Stomach smooth muscle (tissue), 2 donors: Measurements from ENCODE around the gene DNAI7.

Experiments
- H3K27ac ChIP-seq: one replicate; pipeline ENCODE4 v1.7.0; 2013; ENCODE audit warnings: mild to moderate bottlenecking, low read length, inconsistent platforms
- H3K27me3 ChIP-seq, 2 donors: one replicate each; pipeline ENCODE4 v1.7.0; 2013; ENCODE audit warnings: low read length in 2 of 2; ENCODE audit not compliant: insufficient read depth in 2 of 2, control insufficient read depth in 1 of 2
- H3K36me3 ChIP-seq, 2 donors: one replicate each; pipeline ENCODE4 v1.7.0; 2013; ENCODE audit warnings: low read length in 2 of 2; ENCODE audit not compliant: control insufficient read depth in 2 of 2, insufficient read depth in 2 of 2
- H3K4me1 ChIP-seq: one replicate; pipeline ENCODE4 v1.7.0; 2013; ENCODE audit warnings: low read length; ENCODE audit not compliant: control insufficient read depth, insufficient read depth
- H3K4me3 ChIP-seq, 2 donors: one replicate each; pipeline ENCODE4 v1.7.0; 2013; ENCODE audit warnings: low read length in 2 of 2
- H3K9ac ChIP-seq, 2 donors: one replicate each; pipeline ENCODE4 v1.7.0; 2013; ENCODE audit warnings: low read length in 2 of 2, mild to moderate bottlenecking in 1 of 2
- H3K9me3 ChIP-seq, 2 donors: one replicate each; pipeline ENCODE4 v1.7.0; 2013; ENCODE audit warnings: low read length in 2 of 2; ENCODE audit not compliant: control insufficient read depth in 2 of 2
- donor health status: healthy.
- donor health status: Pancreatic carcinoma.

The DNAI7 gene

GRCh38 chr12:25202137-25202536 lies 7.2 kb upstream of the DNAI7 start:
- Histone ChIP-seq H3K36me3 (peaks cover 2 to 19% of the 10 kb centered on the region in 2 donors), H3K27me3 (no peaks in the 10 kb centered on the region), H3K4me3 (no peak overlapping the region), H3K9me3 (no peaks in the 10 kb centered on the region), H3K9ac (no peak overlapping the region), H3K4me1 (no peaks in the 10 kb centered on the region), H3K27ac (no peak overlapping the region)

- Histone ChIP-seq H3K27ac (no peak overlapping the region), H3K36me3 (peaks cover 4 to 8% of the 10 kb centered on the region in 2 donors), H3K4me3 (no peak overlapping the region), H3K4me1 (peaks cover 5% of the 10 kb centered on the region), H3K9ac (no peak overlapping the region), H3K9me3 (no peaks in the 10 kb centered on the region), H3K27me3 (no peaks in the 10 kb centered on the region)
Observed at GRCh38 chr12:25200703-25201102, 5.7 kb upstream of the DNAI7 start.

GRCh38 chr12:25197608-25198007 lies 2.6 kb upstream of the DNAI7 start:
- H3K4me1 ChIP-seq, result peaks cover 9% of the 10 kb centered on the region
- H3K27ac ChIP-seq, result no peak overlapping the region
- H3K9ac ChIP-seq, result no peak overlapping the region
- no peaks in the 10 kb centered on the region for H3K27me3 ChIP-seq
- H3K4me3 ChIP-seq, result no peak overlapping the region
- no peaks in the 10 kb centered on the region for H3K9me3 ChIP-seq
- peaks cover 2 to 3% of the 10 kb centered on the region in 2 donors for H3K36me3 ChIP-seq

- Histone ChIP-seq H3K9ac (peak overlapping the region; percentile 71 to 97), H3K36me3 (peaks cover 0 to 2% of the 10 kb centered on the region in 2 donors), H3K9me3 (no peaks in the 10 kb centered on the region), H3K27ac (peak overlapping the region; percentile 95), H3K27me3 (no peaks in the 10 kb centered on the region), H3K4me1 (peaks cover 9% of the 10 kb centered on the region), H3K4me3 (peak overlapping the region; percentile 91 to 96)
Observed at GRCh38 chr12:25194722-25195055, 271 bp downstream of the DNAI7 start.

GRCh38 chr12:25194214-25194613 lies 746 bp downstream of the DNAI7 start:
- H3K4me1 ChIP-seq, result peaks cover 9% of the 10 kb centered on the region
- no peak overlapping the region for H3K27ac ChIP-seq
- no peaks in the 10 kb centered on the region for H3K9me3 ChIP-seq
- peak overlapping the region in 1 of 2 donors; percentile 71 for H3K9ac ChIP-seq
- H3K4me3 ChIP-seq, result peak overlapping the region; percentile 91 to 96
- peaks cover 0 to 2% of the 10 kb centered on the region in 2 donors for H3K36me3 ChIP-seq
- no peaks in the 10 kb centered on the region for H3K27me3 ChIP-seq

- H3K4me1 ChIP-seq, result peaks cover 4% of the 10 kb centered on the region
- H3K9ac ChIP-seq, result no peak overlapping the region
- H3K4me3 ChIP-seq, result no peak overlapping the region
Observed at GRCh38 chr12:25190793-25191192, 4.2 kb downstream of the DNAI7 start.

GRCh38 chr12:25189656-25190055 lies 5.3 kb downstream of the DNAI7 start:
- H3K9me3 ChIP-seq, result no peaks in the 10 kb centered on the region

More at GRCh38 chr12:25190793-25191192, 4.2 kb downstream of the DNAI7 start:
- Histone ChIP-seq H3K27ac (no peak overlapping the region), H3K27me3 (no peaks in the 10 kb centered on the region), H3K36me3 (no peaks in the 10 kb centered on the region), H3K9me3 (no peaks in the 10 kb centered on the region)

GRCh38 chr12:25187781-25188180 lies 7.2 kb downstream of the DNAI7 start:
- no peaks in the 10 kb centered on the region for H3K27me3 ChIP-seq
- no peaks in the 10 kb centered on the region for H3K36me3 ChIP-seq
- no peak overlapping the region for H3K27ac ChIP-seq
- H3K9me3 ChIP-seq, result no peaks in the 10 kb centered on the region
- no peak overlapping the region for H3K9ac ChIP-seq
- no peaks in the 10 kb centered on the region for H3K4me1 ChIP-seq
- H3K4me3 ChIP-seq, result no peak overlapping the region

More at GRCh38 chr12:25189656-25190055, 5.3 kb downstream of the DNAI7 start:
- H3K27me3 ChIP-seq, result no peaks in the 10 kb centered on the region
- H3K9ac ChIP-seq, result no peak overlapping the region
- H3K4me3 ChIP-seq, result no peak overlapping the region
- H3K27ac ChIP-seq, result no peak overlapping the region
- no peaks in the 10 kb centered on the region for H3K36me3 ChIP-seq
- peaks cover 2% of the 10 kb centered on the region for H3K4me1 ChIP-seq

- no peak overlapping the region for H3K9ac ChIP-seq
- H3K27ac ChIP-seq, result no peak overlapping the region
- H3K9me3 ChIP-seq, result no peaks in the 10 kb centered on the region
- H3K4me3 ChIP-seq, result no peak overlapping the region
- H3K4me1 ChIP-seq, result no peaks in the 10 kb centered on the region
- no peaks in the 10 kb centered on the region for H3K36me3 ChIP-seq
- no peaks in the 10 kb centered on the region for H3K27me3 ChIP-seq
Observed at GRCh38 chr12:25186788-25187402, 8.1 kb downstream of the DNAI7 start.

- Histone ChIP-seq H3K27ac (no peak overlapping the region), H3K9ac (no peak overlapping the region), H3K4me1 (no peaks in the 10 kb centered on the region), H3K36me3 (no peaks in the 10 kb centered on the region), H3K4me3 (no peak overlapping the region), H3K9me3 (no peaks in the 10 kb centered on the region), H3K27me3 (no peaks in the 10 kb centered on the region)
Observed at GRCh38 chr12:25186038-25186787, 8.7 kb downstream of the DNAI7 start.

- Histone ChIP-seq H3K9ac (no peak overlapping the region), H3K4me1 (no peaks in the 10 kb centered on the region), H3K27me3 (no peaks in the 10 kb centered on the region), H3K4me3 (no peak overlapping the region), H3K9me3 (no peaks in the 10 kb centered on the region), H3K36me3 (no peaks in the 10 kb centered on the region), H3K27ac (no peak overlapping the region)
Observed at GRCh38 chr12:25184132-25184531, 10.8 kb downstream of the DNAI7 start.
